ENCODE data around the gene CACNA2D4.

The CACNA2D4 gene, protein sequence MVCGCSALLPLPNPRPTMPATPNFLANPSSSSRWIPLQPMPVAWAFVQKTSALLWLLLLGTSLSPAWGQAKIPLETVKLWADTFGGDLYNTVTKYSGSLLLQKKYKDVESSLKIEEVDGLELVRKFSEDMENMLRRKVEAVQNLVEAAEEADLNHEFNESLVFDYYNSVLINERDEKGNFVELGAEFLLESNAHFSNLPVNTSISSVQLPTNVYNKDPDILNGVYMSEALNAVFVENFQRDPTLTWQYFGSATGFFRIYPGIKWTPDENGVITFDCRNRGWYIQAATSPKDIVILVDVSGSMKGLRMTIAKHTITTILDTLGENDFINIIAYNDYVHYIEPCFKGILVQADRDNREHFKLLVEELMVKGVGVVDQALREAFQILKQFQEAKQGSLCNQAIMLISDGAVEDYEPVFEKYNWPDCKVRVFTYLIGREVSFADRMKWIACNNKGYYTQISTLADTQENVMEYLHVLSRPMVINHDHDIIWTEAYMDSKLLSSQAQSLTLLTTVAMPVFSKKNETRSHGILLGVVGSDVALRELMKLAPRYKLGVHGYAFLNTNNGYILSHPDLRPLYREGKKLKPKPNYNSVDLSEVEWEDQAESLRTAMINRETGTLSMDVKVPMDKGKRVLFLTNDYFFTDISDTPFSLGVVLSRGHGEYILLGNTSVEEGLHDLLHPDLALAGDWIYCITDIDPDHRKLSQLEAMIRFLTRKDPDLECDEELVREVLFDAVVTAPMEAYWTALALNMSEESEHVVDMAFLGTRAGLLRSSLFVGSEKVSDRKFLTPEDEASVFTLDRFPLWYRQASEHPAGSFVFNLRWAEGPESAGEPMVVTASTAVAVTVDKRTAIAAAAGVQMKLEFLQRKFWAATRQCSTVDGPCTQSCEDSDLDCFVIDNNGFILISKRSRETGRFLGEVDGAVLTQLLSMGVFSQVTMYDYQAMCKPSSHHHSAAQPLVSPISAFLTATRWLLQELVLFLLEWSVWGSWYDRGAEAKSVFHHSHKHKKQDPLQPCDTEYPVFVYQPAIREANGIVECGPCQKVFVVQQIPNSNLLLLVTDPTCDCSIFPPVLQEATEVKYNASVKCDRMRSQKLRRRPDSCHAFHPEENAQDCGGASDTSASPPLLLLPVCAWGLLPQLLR

DNA sequence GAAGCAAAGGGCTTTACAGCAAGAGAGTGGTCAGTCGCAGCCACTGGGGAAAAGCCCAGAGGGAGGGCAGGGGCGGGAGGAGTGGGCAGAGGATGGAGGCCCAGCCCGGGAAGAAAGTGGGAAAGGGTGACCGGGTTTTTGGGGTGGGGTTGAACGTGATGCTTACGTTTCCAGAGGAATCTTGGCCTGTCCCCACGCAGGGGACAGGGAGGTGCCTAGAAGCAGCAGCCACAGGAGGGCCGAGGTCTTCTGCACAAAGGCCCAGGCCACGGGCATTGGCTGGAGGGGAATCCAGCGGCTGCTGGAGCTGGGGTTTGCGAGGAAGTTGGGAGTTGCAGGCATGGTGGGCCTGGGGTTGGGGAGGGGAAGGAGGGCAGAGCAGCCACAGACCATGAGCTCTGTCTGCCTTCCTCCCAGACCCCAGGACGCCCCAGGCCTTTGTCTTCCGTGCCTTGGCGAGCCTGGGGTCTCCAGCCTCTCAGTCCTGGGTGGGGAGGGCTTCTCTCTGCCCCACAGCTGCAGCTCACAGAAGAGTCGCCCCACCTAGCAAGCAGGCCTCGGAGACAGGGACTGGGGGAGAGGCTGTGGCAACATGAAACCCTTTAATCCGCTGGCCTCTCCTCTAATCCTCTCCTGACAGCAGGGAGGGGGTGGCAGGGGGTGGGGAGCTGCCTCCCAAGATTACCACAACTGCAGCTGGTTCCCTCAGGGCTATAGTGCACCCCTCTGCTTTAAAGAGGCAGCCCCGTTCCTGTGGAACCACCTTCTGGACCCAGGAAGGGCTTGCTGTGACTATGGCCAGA, at the start of gene CACNA2D4:
TSS of gene CACNA2D4 (minus strand) at position 572 of the 803 bp plus-strand sequence. CDS start at position 393, 179 bp downstream.
- Histone ChIP-seq H3K4me1 (ENCODE audit: control insufficient read depth, insufficient read depth, low read length) (peaks cover 3% of the 10 kb centered on the region), H3K9me3 (ENCODE audit: control insufficient read depth, low read length) (no peaks in the 10 kb centered on the region), H3K27me3 (replicated peaks; ENCODE audit: control insufficient read depth, insufficient read depth, low read length) (peaks cover 52% of the 10 kb centered on the region), H3K9ac (ENCODE audit: low read length) (no peak within 1 kb of the TSS), H3K36me3 (ENCODE audit: control insufficient read depth, insufficient read depth, low read length, severe bottlenecking) (no peaks in the 10 kb centered on the region), H3K4me3 (ENCODE audit: low read length) (no peak within 1 kb of the TSS)
- no peak for DNase-seq (ENCODE audit: low read depth)

DNA sequence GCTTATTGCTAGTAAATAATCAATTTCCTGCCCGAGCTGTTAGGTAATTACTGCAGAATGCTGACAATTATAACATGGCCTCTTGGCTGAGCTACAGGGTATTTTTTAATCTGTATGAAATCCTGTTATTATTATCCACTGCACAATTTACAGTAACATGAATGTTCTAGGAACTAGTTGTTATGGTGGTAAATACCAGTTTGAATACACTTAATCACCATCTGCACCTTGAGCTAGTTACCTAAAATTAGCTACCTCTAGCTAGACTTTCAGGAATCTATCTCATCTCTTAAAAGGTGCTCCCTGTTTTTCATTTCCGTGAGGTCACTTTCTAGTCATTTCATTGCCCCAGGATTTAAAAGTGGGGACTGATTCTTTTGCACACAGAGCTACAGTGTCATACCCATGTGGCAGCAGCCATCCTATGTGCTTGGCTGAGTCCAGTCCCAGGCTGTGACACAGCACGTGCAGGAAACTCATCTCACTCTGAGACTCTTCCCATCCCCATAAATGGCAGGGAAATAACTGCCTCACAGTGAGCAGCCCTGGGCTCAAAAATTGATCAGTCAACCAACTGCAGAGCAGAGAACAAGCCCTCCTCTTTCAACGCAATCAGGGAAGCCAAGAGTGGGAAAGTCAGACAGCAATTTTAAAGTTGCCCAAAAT, 48.2 kb upstream of the CACNA2D4 start:
- H3K4me1 ChIP-seq (ENCODE audit: control insufficient read depth, insufficient read depth, low read length) = peaks cover 20% of the 10 kb centered on the region
- no peak overlapping the region for H3K9ac ChIP-seq (ENCODE audit: low read length)
- no peak for DNase-seq (ENCODE audit: low read depth)
- H3K9me3 ChIP-seq (ENCODE audit: control insufficient read depth, low read length) = no peaks in the 10 kb centered on the region
- no peak overlapping the region for H3K4me3 ChIP-seq (ENCODE audit: low read length)
- no peaks in the 10 kb centered on the region for H3K27me3 ChIP-seq (replicated peaks; ENCODE audit: control insufficient read depth, insufficient read depth, low read length)
- peaks cover 50% of the 10 kb centered on the region for H3K36me3 ChIP-seq (ENCODE audit: control insufficient read depth, insufficient read depth, low read length, severe bottlenecking)

DNA sequence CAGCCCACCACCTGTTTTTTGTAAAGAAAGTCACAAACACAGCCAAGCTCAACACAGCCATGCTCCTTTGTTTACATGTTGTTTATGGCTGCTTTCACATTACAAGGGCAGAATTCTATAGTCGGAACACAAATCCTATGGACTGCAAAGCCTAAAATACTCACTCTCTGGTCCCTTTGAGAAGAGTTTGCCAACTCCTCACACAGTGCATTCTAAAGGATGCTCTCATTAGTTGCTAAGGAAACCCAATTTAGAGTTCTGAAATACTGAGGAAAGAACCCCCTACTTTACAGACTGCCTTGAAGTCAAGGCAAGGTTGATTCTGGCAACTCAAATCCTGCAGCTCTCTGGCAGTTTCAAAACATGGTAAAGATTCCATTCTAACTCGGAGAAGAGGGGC, 47.5 kb upstream of the CACNA2D4 start:
- peaks cover 13% of the 10 kb centered on the region for H3K4me1 ChIP-seq (ENCODE audit: control insufficient read depth, insufficient read depth, low read length)
- no peak overlapping the region for H3K4me3 ChIP-seq (ENCODE audit: low read length)
- no peaks in the 10 kb centered on the region for H3K27me3 ChIP-seq (replicated peaks; ENCODE audit: control insufficient read depth, insufficient read depth, low read length)
- no peak for DNase-seq (ENCODE audit: low read depth)
- no peaks in the 10 kb centered on the region for H3K9me3 ChIP-seq (ENCODE audit: control insufficient read depth, low read length)
- H3K9ac ChIP-seq (ENCODE audit: low read length) = no peak overlapping the region
- H3K36me3 ChIP-seq (ENCODE audit: control insufficient read depth, insufficient read depth, low read length, severe bottlenecking) = peaks cover 57% of the 10 kb centered on the region

DNA sequence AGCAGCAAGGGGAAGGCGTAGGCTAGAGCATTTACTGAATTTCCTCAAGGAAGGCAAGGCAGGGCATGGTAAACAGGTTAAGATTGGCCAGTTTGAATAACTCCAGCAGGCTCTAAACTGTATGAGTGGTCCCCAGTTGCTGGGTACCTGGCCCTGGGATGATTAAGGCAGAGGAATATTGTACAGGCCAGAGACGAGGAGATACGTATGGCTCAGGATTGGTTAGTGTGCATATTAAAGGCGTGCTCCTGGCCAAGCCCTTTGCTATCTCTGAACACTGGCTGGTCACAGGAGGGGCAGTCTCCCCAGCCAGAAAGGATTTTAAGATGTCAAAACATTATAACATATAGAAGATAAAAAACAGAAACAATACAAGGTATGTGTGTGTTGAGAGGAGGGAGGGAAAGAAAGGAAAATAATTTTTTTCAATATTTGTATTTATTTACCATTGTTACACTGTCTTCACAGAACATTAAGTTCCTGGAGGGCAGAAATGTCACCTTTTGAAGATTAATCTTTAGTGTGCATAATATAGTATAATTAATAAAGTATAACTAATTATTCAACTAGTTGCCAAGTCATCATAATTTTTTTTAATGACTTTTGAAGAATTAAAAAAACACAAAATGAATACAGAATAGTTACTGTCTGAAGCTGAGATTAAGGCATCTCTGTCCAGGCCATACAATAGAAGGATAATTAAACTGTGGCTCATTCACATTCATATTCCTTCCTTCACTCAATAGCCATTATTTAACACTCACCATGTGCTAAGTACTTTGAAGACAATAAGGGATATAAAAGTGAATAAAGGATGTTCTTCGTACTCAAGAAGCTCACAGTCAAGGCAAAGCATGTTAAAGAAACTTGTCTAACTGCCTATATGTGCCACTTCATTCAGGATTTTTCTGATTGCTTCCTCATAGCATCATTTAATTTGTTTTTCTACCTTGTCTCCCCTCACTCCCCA, 43.9 kb upstream of the CACNA2D4 start:
- Histone ChIP-seq H3K4me1 (ENCODE audit: control insufficient read depth, insufficient read depth, low read length) (no peaks in the 10 kb centered on the region), H3K9me3 (ENCODE audit: control insufficient read depth, low read length) (no peaks in the 10 kb centered on the region), H3K9ac (ENCODE audit: low read length) (no peak overlapping the region), H3K36me3 (ENCODE audit: control insufficient read depth, insufficient read depth, low read length, severe bottlenecking) (peaks cover 68% of the 10 kb centered on the region), H3K27me3 (replicated peaks; ENCODE audit: control insufficient read depth, insufficient read depth, low read length) (no peaks in the 10 kb centered on the region), H3K4me3 (ENCODE audit: low read length) (no peak overlapping the region)
- DNase-seq (ENCODE audit: low read depth) = no peak

DNA sequence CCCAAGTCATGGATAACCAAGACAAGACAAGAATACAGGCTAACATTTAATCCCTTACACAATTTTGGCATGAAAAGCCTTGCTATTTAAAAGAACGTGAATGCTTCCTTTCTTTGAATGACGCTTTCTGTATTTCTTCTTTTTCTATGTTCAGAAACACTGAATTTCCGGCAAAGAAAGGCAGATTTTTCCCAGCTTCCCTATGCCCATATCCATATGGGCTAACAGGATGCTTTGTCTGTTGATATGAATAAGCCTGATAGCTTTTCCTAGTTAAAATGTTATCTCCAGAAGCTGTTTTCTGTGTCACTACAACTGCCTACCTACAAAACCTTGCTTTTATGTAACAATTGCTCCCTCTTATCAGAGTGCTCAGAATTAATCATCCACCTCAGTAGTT, 38.3 kb upstream of the CACNA2D4 start:
- Histone ChIP-seq H3K9ac (ENCODE audit: low read length) (no peak overlapping the region), H3K4me3 (ENCODE audit: low read length) (no peak overlapping the region), H3K36me3 (ENCODE audit: control insufficient read depth, insufficient read depth, low read length, severe bottlenecking) (peaks cover 50% of the 10 kb centered on the region), H3K4me1 (ENCODE audit: control insufficient read depth, insufficient read depth, low read length) (no peaks in the 10 kb centered on the region), H3K9me3 (ENCODE audit: control insufficient read depth, low read length) (no peaks in the 10 kb centered on the region), H3K27me3 (replicated peaks; ENCODE audit: control insufficient read depth, insufficient read depth, low read length) (no peaks in the 10 kb centered on the region)
- no peak for DNase-seq (ENCODE audit: low read depth)

DNA sequence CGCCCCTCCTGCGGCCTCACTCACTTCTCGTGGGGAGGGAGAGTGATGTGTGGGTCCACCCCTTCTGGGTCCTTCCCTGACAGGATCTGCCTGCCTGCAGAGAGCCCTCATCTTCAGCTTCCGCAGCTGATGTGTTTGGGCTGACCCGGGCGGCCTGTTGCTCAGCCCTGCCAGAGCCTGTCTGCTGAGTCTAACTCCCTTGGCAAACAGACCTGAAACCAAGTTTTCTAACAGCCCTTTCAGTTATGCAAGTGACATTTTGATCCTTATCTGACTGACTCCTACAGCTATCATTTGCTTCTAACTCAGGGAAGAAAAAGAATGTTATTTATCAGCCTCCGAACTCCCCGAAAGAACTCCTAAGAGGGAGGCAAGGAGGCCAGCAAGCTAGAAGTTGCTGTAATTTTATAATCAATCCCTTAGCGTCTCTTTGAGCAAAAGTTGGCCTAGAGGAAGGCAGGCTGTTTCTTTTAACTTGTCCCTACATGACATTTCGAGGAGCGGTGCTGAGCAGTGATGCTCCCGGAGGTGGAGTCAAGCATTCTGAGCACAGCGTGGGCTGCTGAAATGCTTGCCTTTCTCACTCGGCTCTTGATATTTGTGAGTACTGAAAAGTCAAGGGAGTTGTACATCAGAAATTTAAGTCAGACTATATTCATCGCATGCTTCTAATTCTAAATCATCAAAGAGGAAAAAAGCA, 31.5 kb upstream of the CACNA2D4 start:
- Histone ChIP-seq H3K4me1 (ENCODE audit: control insufficient read depth, insufficient read depth, low read length) (peaks cover 30% of the 10 kb centered on the region), H3K36me3 (ENCODE audit: control insufficient read depth, insufficient read depth, low read length, severe bottlenecking) (peaks cover 65% of the 10 kb centered on the region), H3K9ac (ENCODE audit: low read length) (peak overlapping the region; percentile 53), H3K4me3 (ENCODE audit: low read length) (peak overlapping the region; percentile 21), H3K9me3 (ENCODE audit: control insufficient read depth, low read length) (no peaks in the 10 kb centered on the region), H3K27me3 (replicated peaks; ENCODE audit: control insufficient read depth, insufficient read depth, low read length) (no peaks in the 10 kb centered on the region)
- no peak for DNase-seq (ENCODE audit: low read depth)

DNA sequence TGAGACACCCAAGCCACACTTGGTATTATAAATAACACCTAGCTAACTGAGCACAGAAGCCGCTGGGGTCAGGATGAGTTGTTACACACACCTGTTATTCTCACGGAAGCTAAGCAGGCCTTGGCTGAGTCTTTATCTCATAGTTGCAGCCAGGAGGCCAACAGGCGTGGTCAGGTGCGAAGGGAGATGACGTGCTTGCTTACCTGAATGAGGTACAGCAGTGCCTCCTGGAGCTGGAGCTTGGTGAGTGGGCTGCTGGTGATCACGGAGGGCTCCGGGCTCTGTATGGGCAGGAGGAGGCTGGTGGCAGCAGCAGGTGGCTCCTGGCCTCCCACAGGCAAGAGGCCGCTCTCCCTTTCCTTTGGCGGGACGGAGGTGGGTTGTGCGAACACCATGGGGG, 30.4 kb upstream of the CACNA2D4 start:
- Histone ChIP-seq H3K9me3 (ENCODE audit: control insufficient read depth, low read length) (no peaks in the 10 kb centered on the region), H3K4me3 (ENCODE audit: low read length) (no peak overlapping the region), H3K9ac (ENCODE audit: low read length) (no peak overlapping the region), H3K27me3 (replicated peaks; ENCODE audit: control insufficient read depth, insufficient read depth, low read length) (no peaks in the 10 kb centered on the region), H3K4me1 (ENCODE audit: control insufficient read depth, insufficient read depth, low read length) (peaks cover 30% of the 10 kb centered on the region), H3K36me3 (ENCODE audit: control insufficient read depth, insufficient read depth, low read length, severe bottlenecking) (peaks cover 58% of the 10 kb centered on the region)
- no peak for DNase-seq (ENCODE audit: low read depth)

DNA sequence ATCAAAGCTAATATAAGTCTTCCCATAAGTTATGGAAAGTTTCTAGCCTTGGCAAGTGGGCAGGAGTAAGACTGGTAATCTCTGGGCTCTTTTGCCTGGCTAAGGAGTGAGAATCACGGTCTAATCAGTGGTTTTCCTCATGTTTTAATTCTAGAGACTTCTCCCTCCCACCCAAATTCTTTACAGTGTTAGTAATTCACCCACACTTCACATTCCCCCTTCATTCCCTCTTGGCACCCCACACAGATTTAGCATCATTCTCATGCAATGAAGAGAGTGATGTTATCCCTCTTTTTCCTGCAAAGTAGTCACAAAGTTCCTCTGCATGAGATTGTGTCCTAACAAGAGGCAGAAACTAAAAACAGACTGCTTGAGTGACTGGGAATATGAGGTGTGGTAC, 28.6 kb upstream of the CACNA2D4 start:
- Histone ChIP-seq H3K4me3 (ENCODE audit: low read length) (no peak overlapping the region), H3K9me3 (ENCODE audit: control insufficient read depth, low read length) (no peaks in the 10 kb centered on the region), H3K36me3 (ENCODE audit: control insufficient read depth, insufficient read depth, low read length, severe bottlenecking) (peaks cover 41% of the 10 kb centered on the region), H3K4me1 (ENCODE audit: control insufficient read depth, insufficient read depth, low read length) (peaks cover 30% of the 10 kb centered on the region), H3K9ac (ENCODE audit: low read length) (peak overlapping the region; percentile 14), H3K27me3 (replicated peaks; ENCODE audit: control insufficient read depth, insufficient read depth, low read length) (no peaks in the 10 kb centered on the region)
- peak; percentile 50 for DNase-seq (ENCODE audit: low read depth)

DNA sequence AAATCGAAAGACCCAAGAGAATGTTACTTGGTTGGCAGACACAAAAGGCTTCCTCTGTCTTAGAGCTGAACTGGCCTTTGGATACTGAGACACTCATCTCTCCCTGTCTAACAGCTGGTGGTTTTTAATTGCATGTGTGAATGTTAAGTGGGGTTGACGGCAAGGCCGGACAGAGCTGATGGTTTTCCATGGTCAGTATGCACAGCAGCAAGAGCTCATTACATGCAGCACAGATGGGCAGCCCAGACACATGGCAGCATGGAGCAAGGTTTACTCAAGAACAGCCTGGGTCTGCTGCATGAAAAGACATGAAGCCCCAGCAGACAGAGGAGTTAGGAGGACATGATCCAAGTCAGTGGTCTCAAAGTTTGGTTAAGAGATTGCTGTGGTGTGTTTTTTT, 27.8 kb upstream of the CACNA2D4 start:
- DNase-seq (ENCODE audit: low read depth) = no peak
- H3K27me3 ChIP-seq (replicated peaks; ENCODE audit: control insufficient read depth, insufficient read depth, low read length) = no peaks in the 10 kb centered on the region
- no peak overlapping the region for H3K9ac ChIP-seq (ENCODE audit: low read length)
- H3K36me3 ChIP-seq (ENCODE audit: control insufficient read depth, insufficient read depth, low read length, severe bottlenecking) = peaks cover 37% of the 10 kb centered on the region
- H3K4me1 ChIP-seq (ENCODE audit: control insufficient read depth, insufficient read depth, low read length) = peaks cover 30% of the 10 kb centered on the region
- no peaks in the 10 kb centered on the region for H3K9me3 ChIP-seq (ENCODE audit: control insufficient read depth, low read length)
- H3K4me3 ChIP-seq (ENCODE audit: low read length) = no peak overlapping the region
